Activated T-helper 2 cell treated with anti-CD3 and anti-CD28 coated beads, Interferon-gamma antibody, Interleukin-2, Interleukin-4, amounts not matched to agents 10 μg/mL and 5 μg/mL and 100 μg/mL, durations not matched to agents 14 hours and 24 hours and 36 hours (primary cell): ENCODE measurements around the gene NQO1. TPM values are rescaled to one million over a fixed set of nuclear protein-coding genes. Genes with fewer than 3 reads are reported as not detected.
"Not testable (repeated sequence)": the region's sequence is repeated elsewhere in the genome, so short reads cannot be mapped to it uniquely, and the experiment has no call there.

Source experiments
- DNase-seq: peaks from one replicate; pipeline ENCODE4 v3.0.0; 2021; ENCODE audit warnings: low spot score
- H3K27ac Mint-ChIP-seq: one replicate; pipeline ENCODE4 v1.8.0; 2021; ENCODE audit warnings: mixed read lengths
- H3K27me3 Mint-ChIP-seq: one replicate; pipeline ENCODE4 v1.8.0; 2021; ENCODE audit warnings: low read depth, mixed read lengths
- H3K36me3 Mint-ChIP-seq: one replicate; pipeline ENCODE4 v1.8.0; 2021; ENCODE audit warnings: low read depth, mixed read lengths
- H3K4me1 Mint-ChIP-seq: one replicate; pipeline ENCODE4 v1.8.0; 2021; ENCODE audit warnings: low read depth, mixed read lengths
- H3K4me3 Mint-ChIP-seq: one replicate; pipeline ENCODE4 v1.8.0; 2021; ENCODE audit warnings: low read depth, mild to moderate bottlenecking, moderate library complexity, mixed read lengths
- H3K9me3 Mint-ChIP-seq: one replicate; pipeline ENCODE4 v1.8.0; 2021; ENCODE audit warnings: mixed read lengths
- intact Hi-C: fragments of 100-400 bp; cut with micrococcal nuclease; formaldehyde crosslinking; loops from one replicate; pipeline ENCODE4 v1.15.1; 2023
- total RNA-seq: library from RNA; stranded (reverse); gene quantifications from 2 replicates; pipeline ENCODE4 v1.2.3, GENCODE V29; 2022

Gene NQO1
- total RNA-seq, 1 donor from 2014 or later = 9.2 TPM

GRCh38 chr16:69729030-69729429 is 2.7 kb upstream of the NQO1 start:
- DNase-seq, H3K4me3 Mint-ChIP-seq, H3K27ac Mint-ChIP-seq, H3K27me3 Mint-ChIP-seq, H3K36me3 Mint-ChIP-seq, H3K9me3 Mint-ChIP-seq, intact Hi-C loops: not testable (repeated sequence)
- H3K4me1 Mint-ChIP-seq = peaks cover 27% of the 10 kb centered on the region

- Mint-ChIP-seq H3K4me1 (peaks cover 29% of the 10 kb centered on the region), H3K27ac (no peak overlapping the region), H3K36me3 (no peaks in the 10 kb centered on the region), H3K4me3 (peak overlapping the region; percentile 91), H3K27me3 (no peaks in the 10 kb centered on the region), H3K9me3 (no peaks in the 10 kb centered on the region)
- no peak for DNase-seq
- intact Hi-C loops = no loop called here
Measured at GRCh38 chr16:69727916-69728270, 1.5 kb upstream of the NQO1 start.

- DNase-seq = no peak
- Mint-ChIP-seq H3K27me3 (no peaks in the 10 kb centered on the region), H3K4me3 (peak overlapping the region; percentile 91), H3K27ac (peak overlapping the region; percentile 94), H3K36me3 (no peaks in the 10 kb centered on the region), H3K9me3 (no peaks in the 10 kb centered on the region), H3K4me1 (peaks cover 29% of the 10 kb centered on the region)
- intact Hi-C loops = loop anchor here (1.0 kb wide), 1 partner anchor 29 kb away; the partner anchor contains the start of gene NOB1
Measured at GRCh38 chr16:69725480-69726312, 664 bp downstream of the NQO1 start.

- peaks cover 29% of the 10 kb centered on the region for H3K4me1 Mint-ChIP-seq
- H3K36me3 Mint-ChIP-seq = no peaks in the 10 kb centered on the region
Measured at GRCh38 chr16:69724981-69725479, 1.3 kb downstream of the NQO1 start.

GRCh38 chr16:69724414-69724873 is 1.9 kb downstream of the NQO1 start:
- no peaks in the 10 kb centered on the region for H3K27me3 Mint-ChIP-seq
- peaks cover 28% of the 10 kb centered on the region for H3K4me1 Mint-ChIP-seq
- DNase-seq = no peak
- peak overlapping the region; percentile 47 for H3K4me3 Mint-ChIP-seq
- peak overlapping the region; percentile 49 for H3K27ac Mint-ChIP-seq
- intact Hi-C loops = no loop called here
- H3K9me3 Mint-ChIP-seq = no peaks in the 10 kb centered on the region
- no peaks in the 10 kb centered on the region for H3K36me3 Mint-ChIP-seq

More at GRCh38 chr16:69724981-69725479, 1.3 kb downstream of the NQO1 start:
- Mint-ChIP-seq H3K27me3 (no peaks in the 10 kb centered on the region), H3K9me3 (no peaks in the 10 kb centered on the region), H3K27ac (peak overlapping the region; percentile 49), H3K4me3 (peak overlapping the region; percentile 47)
- DNase-seq = no peak
- intact Hi-C loops = no loop called here

- no peak for DNase-seq
- no peak overlapping the region for H3K4me3 Mint-ChIP-seq
- intact Hi-C loops = no loop called here
- no peaks in the 10 kb centered on the region for H3K36me3 Mint-ChIP-seq
- H3K27ac Mint-ChIP-seq = no peak overlapping the region
- H3K9me3 Mint-ChIP-seq = no peaks in the 10 kb centered on the region
- peaks cover 15% of the 10 kb centered on the region for H3K4me1 Mint-ChIP-seq
- H3K27me3 Mint-ChIP-seq = no peaks in the 10 kb centered on the region
Measured at GRCh38 chr16:69721441-69721957, 4.9 kb downstream of the NQO1 start.

- Mint-ChIP-seq H3K27me3 (no peaks in the 10 kb centered on the region), H3K9me3 (no peaks in the 10 kb centered on the region), H3K4me1 (peaks cover 13% of the 10 kb centered on the region), H3K4me3 (no peak overlapping the region), H3K36me3 (no peaks in the 10 kb centered on the region), H3K27ac (no peak overlapping the region)
- no peak for DNase-seq
- intact Hi-C loops = no loop called here
Measured at GRCh38 chr16:69720822-69721430, 5.4 kb downstream of the NQO1 start.

GRCh38 chr16:69718111-69718764 is 8.1 kb downstream of the NQO1 start:
- Mint-ChIP-seq H3K27me3 (no peaks in the 10 kb centered on the region), H3K4me1 (no peaks in the 10 kb centered on the region), H3K36me3 (peaks cover 4% of the 10 kb centered on the region), H3K27ac (no peak overlapping the region), H3K4me3 (no peak overlapping the region), H3K9me3 (no peaks in the 10 kb centered on the region)
- intact Hi-C loops = no loop called here
- no peak for DNase-seq

- DNase-seq = no peak
- intact Hi-C loops = no loop called here
- Mint-ChIP-seq H3K4me3 (no peak overlapping the region), H3K36me3 (peaks cover 13% of the 10 kb centered on the region), H3K9me3 (no peaks in the 10 kb centered on the region), H3K4me1 (no peaks in the 10 kb centered on the region), H3K27ac (no peak overlapping the region), H3K27me3 (no peaks in the 10 kb centered on the region)
Measured at GRCh38 chr16:69717066-69717465, 9.3 kb downstream of the NQO1 start.

- peaks cover 38% of the 10 kb centered on the region for H3K36me3 Mint-ChIP-seq
- H3K4me3 Mint-ChIP-seq = no peak overlapping the region
- DNase-seq = no peak
- H3K4me1 Mint-ChIP-seq = peaks cover 6% of the 10 kb centered on the region
- H3K27me3 Mint-ChIP-seq = no peaks in the 10 kb centered on the region
- no peak overlapping the region for H3K27ac Mint-ChIP-seq
- no peaks in the 10 kb centered on the region for H3K9me3 Mint-ChIP-seq
- intact Hi-C loops = no loop called here
Measured at GRCh38 chr16:69712914-69713581, 13.3 kb downstream of the NQO1 start.

- no peak overlapping the region for H3K4me3 Mint-ChIP-seq
- DNase-seq = no peak
- no peaks in the 10 kb centered on the region for H3K27me3 Mint-ChIP-seq
- no peaks in the 10 kb centered on the region for H3K9me3 Mint-ChIP-seq
- intact Hi-C loops = no loop called here
- no peak overlapping the region for H3K27ac Mint-ChIP-seq
- peaks cover 38% of the 10 kb centered on the region for H3K36me3 Mint-ChIP-seq
- H3K4me1 Mint-ChIP-seq = peaks cover 6% of the 10 kb centered on the region
Measured at GRCh38 chr16:69712277-69712676, 14.1 kb downstream of the NQO1 start.

GRCh38 chr16:69711115-69711740 is 15.1 kb downstream of the NQO1 start:
- Mint-ChIP-seq H3K4me3 (no peak overlapping the region), H3K4me1 (peaks cover 6% of the 10 kb centered on the region), H3K27me3 (no peaks in the 10 kb centered on the region), H3K9me3 (no peaks in the 10 kb centered on the region), H3K27ac (no peak overlapping the region), H3K36me3 (peaks cover 42% of the 10 kb centered on the region)
- no peak for DNase-seq
- intact Hi-C loops = no loop called here
